Activated CD4-positive, alpha-beta T cell treated with anti-CD3 and anti-CD28 coated beads for 36 hours (primary cell): Measurements from ENCODE around the gene ADGRD1. TPM values are rescaled to one million over a fixed set of nuclear protein-coding genes. Genes with fewer than 3 reads are reported as not detected.

Experiments used
- ATAC-seq: fragments of 200-7000 bp; cut with Tn5 transposase; one replicate; pipeline ENCODE4 v1.10.0; 2021; ENCODE audit warnings: mild to moderate bottlenecking, moderate library complexity
- CTCF ChIA-PET: fragments of 350-600 bp; sonication (Branson Sonifier 250); formaldehyde crosslinking; loops from one replicate; lab custom pipeline; 2021; ENCODE audit warnings: antibody characterized with exemption; lab: Charles Lee
- POLR2A ChIA-PET: fragments of 350-600 bp; sonication (Branson Sonifier 250); formaldehyde crosslinking; loops from one replicate; lab custom pipeline; 2021; ENCODE audit warnings: antibody characterized with exemption, inconsistent platforms; lab: Charles Lee
- DNase-seq: peaks from one replicate; pipeline ENCODE4 v3.0.0-alpha.2; 2020
- H3K27ac Mint-ChIP-seq: one replicate; pipeline ENCODE4 v1.8.0; 2021; ENCODE audit warnings: mixed read lengths
- H3K27me3 Mint-ChIP-seq: one replicate; pipeline ENCODE4 v1.8.0; 2021; ENCODE audit warnings: mixed read lengths
- H3K36me3 Mint-ChIP-seq: one replicate; pipeline ENCODE4 v1.8.0; 2021; ENCODE audit warnings: low read depth, mixed read lengths
- H3K4me1 Mint-ChIP-seq: one replicate; pipeline ENCODE4 v1.8.0; 2021; ENCODE audit warnings: mixed read lengths
- H3K4me3 Mint-ChIP-seq: one replicate; pipeline ENCODE4 v1.8.0; 2021; ENCODE audit warnings: mild to moderate bottlenecking, moderate library complexity, mixed read lengths
- H3K9me3 Mint-ChIP-seq: one replicate; pipeline ENCODE4 v1.8.0; 2021; ENCODE audit warnings: low read depth, mixed read lengths
- intact Hi-C, 2 experiments: fragments of 100-400 bp; cut with DNase I in 1 of 2; cut with micrococcal nuclease in 1 of 2; formaldehyde crosslinking; loops; one replicate each; pipeline versions ENCODE4 v1.14.2 to v1.15.1; 2022 to 2024; cut with DNase I, micrococcal nuclease
- total RNA-seq, 2 experiments: library from RNA; stranded (reverse); gene quantifications; one replicate each; pipeline ENCODE4 v1.2.3, GENCODE V29; 2021

Gene ADGRD1
- total RNA-seq, 2 experiments from 2014 or later: 1.8 to 2.3 TPM

- Mint-ChIP-seq H3K27me3 (no peaks in the 10 kb centered on the region), H3K36me3 (no peaks in the 10 kb centered on the region), H3K4me1 (no peaks in the 10 kb centered on the region), H3K27ac (no peak overlapping the region), H3K4me3 (no peak overlapping the region), H3K9me3 (no peaks in the 10 kb centered on the region)
- ATAC-seq (peak; percentile 92), DNase-seq (peak; percentile 89)
- ChIA-PET POLR2A (interaction anchor here (0.6 kb wide), 1 partner anchor 28 kb away, joined by 4 read pairs; no protein-coding TSS in a partner anchor), CTCF (interaction anchor here (0.5 to 4.9 kb wide), 25 partner anchors 16 to 414 kb away, joined by 3 to 102 read pairs (median 4); no protein-coding TSS in a partner anchor)
- intact Hi-C loops: loop anchor here (1.0 to 10.0 kb wide), 7 partner anchors 28 to 371 kb away; no protein-coding TSS in a partner anchor
These were observed 178.6 kb downstream of the ADGRD1 start for GRCh38 chr12:131132118-131132892.

- H3K4me1 Mint-ChIP-seq: no peaks in the 10 kb centered on the region
- no peaks in the 10 kb centered on the region for H3K27me3 Mint-ChIP-seq
- DNase-seq (no peak), ATAC-seq (no peak)
- H3K9me3 Mint-ChIP-seq: no peaks in the 10 kb centered on the region
- intact Hi-C loops: loop anchor here (2.0 to 10.0 kb wide), 4 partner anchors 28 to 306 kb away; no protein-coding TSS in a partner anchor
- ChIA-PET CTCF (interaction anchor here (0.5 to 4.9 kb wide), 16 partner anchors 17 to 905 kb away, joined by 3 to 102 read pairs (median 4); no protein-coding TSS in a partner anchor), POLR2A (no interaction called here)
- no peak overlapping the region for H3K27ac Mint-ChIP-seq
- H3K36me3 Mint-ChIP-seq: no peaks in the 10 kb centered on the region
- H3K4me3 Mint-ChIP-seq: no peak overlapping the region
These were observed 179.6 kb downstream of the ADGRD1 start for GRCh38 chr12:131133015-131133905.

GRCh38 chr12:131133994-131134393, 180.3 kb downstream of the ADGRD1 start:
- Mint-ChIP-seq H3K9me3 (no peaks in the 10 kb centered on the region), H3K27me3 (no peaks in the 10 kb centered on the region), H3K36me3 (no peaks in the 10 kb centered on the region), H3K4me1 (no peaks in the 10 kb centered on the region), H3K4me3 (no peak overlapping the region), H3K27ac (no peak overlapping the region)
- no peak for DNase-seq
- no peak for ATAC-seq
- ChIA-PET POLR2A (no interaction called here), CTCF (interaction anchor here (0.7 to 4.9 kb wide), 5 partner anchors 17 to 906 kb away, joined by 3 to 102 read pairs (median 4); no protein-coding TSS in a partner anchor)
- intact Hi-C loops: loop anchor here (2.0 to 10.0 kb wide), 4 partner anchors 29 to 307 kb away; no protein-coding TSS in a partner anchor

- H3K9me3 Mint-ChIP-seq: no peaks in the 10 kb centered on the region
- no peaks in the 10 kb centered on the region for H3K27me3 Mint-ChIP-seq
- intact Hi-C loops: loop anchor here (5.0 to 10.0 kb wide), 2 partner anchors 42 to 220 kb away; no protein-coding TSS in a partner anchor
- H3K27ac Mint-ChIP-seq: no peak overlapping the region
- no peaks in the 10 kb centered on the region for H3K4me1 Mint-ChIP-seq
- CTCF ChIA-PET: interaction anchor here (1.1 to 4.9 kb wide), 2 partner anchors 18 to 30 kb away, joined by 6 to 102 read pairs; no protein-coding TSS in a partner anchor
- H3K4me3 Mint-ChIP-seq: no peak overlapping the region
- no peak for DNase-seq
- no peak for ATAC-seq
- POLR2A ChIA-PET: no interaction called here
- H3K36me3 Mint-ChIP-seq: no peaks in the 10 kb centered on the region
These were observed 181.0 kb downstream of the ADGRD1 start for GRCh38 chr12:131134523-131135310.

GRCh38 chr12:131135311-131135785, 181.6 kb downstream of the ADGRD1 start:
- H3K27ac Mint-ChIP-seq: no peak overlapping the region
- ATAC-seq (no peak), DNase-seq (no peak)
- H3K4me1 Mint-ChIP-seq: no peaks in the 10 kb centered on the region
- intact Hi-C loops: loop anchor here in 1 of 2 experiments (10.0 kb wide), 1 partner anchor 221 kb away; no protein-coding TSS in a partner anchor
- ChIA-PET POLR2A (no interaction called here), CTCF (interaction anchor here (0.6 kb wide), 1 partner anchor 18 kb away, joined by 3 read pairs; no protein-coding TSS in a partner anchor)
- H3K9me3 Mint-ChIP-seq: no peaks in the 10 kb centered on the region
- H3K4me3 Mint-ChIP-seq: no peak overlapping the region
- no peaks in the 10 kb centered on the region for H3K36me3 Mint-ChIP-seq
- H3K27me3 Mint-ChIP-seq: no peaks in the 10 kb centered on the region

GRCh38 chr12:131135786-131136538, 182.3 kb downstream of the ADGRD1 start:
- no peak for ATAC-seq
- POLR2A ChIA-PET: no interaction called here
- H3K27me3 Mint-ChIP-seq: no peaks in the 10 kb centered on the region
- H3K4me3 Mint-ChIP-seq: no peak overlapping the region
- H3K4me1 Mint-ChIP-seq: no peaks in the 10 kb centered on the region
- no peaks in the 10 kb centered on the region for H3K36me3 Mint-ChIP-seq
- H3K27ac Mint-ChIP-seq: no peak overlapping the region
- DNase-seq: no peak
- H3K9me3 Mint-ChIP-seq: no peaks in the 10 kb centered on the region
- intact Hi-C loops: loop anchor here in 1 of 2 experiments (10.0 kb wide), 1 partner anchor 221 kb away; no protein-coding TSS in a partner anchor
- CTCF ChIA-PET: interaction anchor here (0.6 kb wide), 1 partner anchor 19 kb away, joined by 3 read pairs; no protein-coding TSS in a partner anchor

GRCh38 chr12:131136539-131136872, 182.8 kb downstream of the ADGRD1 start:
- H3K27me3 Mint-ChIP-seq: no peaks in the 10 kb centered on the region
- intact Hi-C loops: loop anchor here in 1 of 2 experiments (10.0 kb wide), 1 partner anchor 222 kb away; no protein-coding TSS in a partner anchor
- ATAC-seq: no peak
- ChIA-PET CTCF (interaction anchor here (3.3 kb wide), 1 partner anchor 32 kb away, joined by 12 read pairs; no protein-coding TSS in a partner anchor), POLR2A (no interaction called here)
- no peaks in the 10 kb centered on the region for H3K4me1 Mint-ChIP-seq
- DNase-seq: no peak
- no peak overlapping the region for H3K27ac Mint-ChIP-seq
- no peak overlapping the region for H3K4me3 Mint-ChIP-seq
- H3K36me3 Mint-ChIP-seq: no peaks in the 10 kb centered on the region
- H3K9me3 Mint-ChIP-seq: no peaks in the 10 kb centered on the region

- Mint-ChIP-seq H3K9me3 (no peaks in the 10 kb centered on the region), H3K4me3 (no peak overlapping the region), H3K4me1 (no peaks in the 10 kb centered on the region), H3K36me3 (no peaks in the 10 kb centered on the region), H3K27ac (no peak overlapping the region), H3K27me3 (no peaks in the 10 kb centered on the region)
- intact Hi-C loops: loop anchor here in 1 of 2 experiments (10.0 kb wide), 1 partner anchor 222 kb away; no protein-coding TSS in a partner anchor
- CTCF ChIA-PET: interaction anchor here (3.3 kb wide), 1 partner anchor 32 kb away, joined by 12 read pairs; no protein-coding TSS in a partner anchor
- DNase-seq (no peak), ATAC-seq (no peak)
- POLR2A ChIA-PET: no interaction called here
These were observed 183.5 kb downstream of the ADGRD1 start for GRCh38 chr12:131137009-131137835.
